ENCODE results near the gene F2RL3.

The F2RL3 gene

DNA sequence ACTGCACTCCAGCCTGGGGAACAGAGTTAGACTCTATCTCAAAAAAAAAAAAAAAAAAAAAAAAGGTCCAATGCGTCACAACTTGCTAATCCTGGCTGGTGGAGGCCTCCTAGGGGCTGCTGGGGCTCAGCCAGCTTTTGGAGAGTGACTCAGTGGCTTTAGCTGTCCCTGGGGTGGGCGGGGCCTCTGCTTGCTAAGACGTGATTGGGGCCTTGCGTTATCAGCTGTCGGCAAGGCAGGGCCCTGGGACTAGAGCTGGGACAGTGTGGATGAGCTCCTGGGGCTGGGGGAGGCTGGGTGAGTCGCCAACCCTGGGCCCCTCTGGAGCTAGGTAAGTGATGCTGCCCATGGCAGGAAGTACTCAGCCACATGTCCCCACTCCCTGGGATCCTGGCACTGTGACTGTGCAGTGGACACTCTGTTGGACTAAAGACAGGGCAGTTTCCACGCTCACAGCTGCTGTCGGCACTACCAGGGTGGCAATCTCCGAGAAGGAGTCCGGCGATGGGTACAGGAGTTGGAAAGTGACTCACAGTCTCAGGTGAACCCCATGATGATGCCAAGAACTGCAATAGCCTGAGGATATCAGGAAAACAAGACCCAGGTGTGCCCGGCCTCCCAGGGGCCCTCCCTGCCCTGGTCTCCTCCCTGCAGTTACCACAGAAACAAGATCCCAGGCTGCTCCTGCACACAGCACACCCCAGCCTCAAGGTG lies 32.2 kb downstream of the F2RL3 start:
- CTCF ChIA-PET = interaction anchor here (0.6 to 1.1 kb wide), 2 partner anchors 132 to 1030 kb away, joined by 3 read pairs; no protein-coding TSS in a partner anchor
- peak overlapping the region; percentile 74 for H3K27ac ChIP-seq
- TF ChIP-seq, protein P1, sequence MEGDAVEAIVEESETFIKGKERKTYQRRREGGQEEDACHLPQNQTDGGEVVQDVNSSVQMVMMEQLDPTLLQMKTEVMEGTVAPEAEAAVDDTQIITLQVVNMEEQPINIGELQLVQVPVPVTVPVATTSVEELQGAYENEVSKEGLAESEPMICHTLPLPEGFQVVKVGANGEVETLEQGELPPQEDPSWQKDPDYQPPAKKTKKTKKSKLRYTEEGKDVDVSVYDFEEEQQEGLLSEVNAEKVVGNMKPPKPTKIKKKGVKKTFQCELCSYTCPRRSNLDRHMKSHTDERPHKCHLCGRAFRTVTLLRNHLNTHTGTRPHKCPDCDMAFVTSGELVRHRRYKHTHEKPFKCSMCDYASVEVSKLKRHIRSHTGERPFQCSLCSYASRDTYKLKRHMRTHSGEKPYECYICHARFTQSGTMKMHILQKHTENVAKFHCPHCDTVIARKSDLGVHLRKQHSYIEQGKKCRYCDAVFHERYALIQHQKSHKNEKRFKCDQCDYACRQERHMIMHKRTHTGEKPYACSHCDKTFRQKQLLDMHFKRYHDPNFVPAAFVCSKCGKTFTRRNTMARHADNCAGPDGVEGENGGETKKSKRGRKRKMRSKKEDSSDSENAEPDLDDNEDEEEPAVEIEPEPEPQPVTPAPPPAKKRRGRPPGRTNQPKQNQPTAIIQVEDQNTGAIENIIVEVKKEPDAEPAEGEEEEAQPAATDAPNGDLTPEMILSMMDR (conservative IDR thresholded peaks at IDR 0.05; ENCODE audit: low read depth) = no peak
- POLR2A ChIA-PET (ENCODE audit: low non-redundant PET) = no interaction called here
- DNase-seq (ENCODE audit: low spot score) = peak; percentile 89

DNA sequence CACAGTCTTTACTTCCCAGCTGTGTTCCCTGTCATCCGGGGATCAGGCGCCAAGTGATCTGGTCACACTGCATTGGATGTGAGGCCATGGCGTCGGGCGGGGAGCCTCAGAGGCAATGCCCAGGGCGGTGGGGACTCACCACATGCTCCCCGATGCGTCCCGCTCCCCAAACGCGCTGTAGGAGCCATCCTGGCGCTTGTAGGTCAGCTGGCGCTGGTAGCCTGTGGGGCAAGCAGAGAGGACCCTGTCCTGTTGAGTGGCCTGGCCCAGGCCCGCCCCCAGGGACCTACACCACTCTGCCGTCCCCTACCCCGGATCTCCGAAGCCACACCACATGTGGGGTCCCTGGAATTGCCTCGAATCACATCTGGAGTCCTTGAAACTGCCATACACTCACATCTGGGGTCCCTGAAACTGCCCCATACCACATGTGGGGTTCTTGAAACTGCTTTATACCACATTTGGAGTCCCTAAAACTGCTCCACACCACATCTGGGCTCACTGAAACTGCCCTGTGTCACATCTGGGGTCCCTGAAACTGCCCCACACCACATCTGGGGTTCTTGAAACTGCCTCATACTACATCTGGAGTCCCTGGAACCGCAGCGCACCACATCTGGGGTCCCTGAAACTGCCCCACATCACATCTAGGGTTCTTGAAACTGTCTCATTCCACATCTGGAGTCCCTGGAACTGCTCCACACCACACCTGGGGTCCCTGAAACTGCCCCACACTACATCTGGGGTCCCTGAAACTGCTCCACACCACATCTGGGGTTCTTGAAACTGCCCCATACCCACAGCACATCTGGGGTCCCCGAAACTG lies 33.2 kb downstream of the F2RL3 start:
- peak overlapping the region; percentile 74 for H3K27ac ChIP-seq
- TF ChIP-seq, protein P1 (conservative IDR thresholded peaks at IDR 0.05; ENCODE audit: low read depth) = no peak
- ChIA-PET POLR2A (ENCODE audit: low non-redundant PET) (no interaction called here), CTCF (interaction anchor here (0.6 to 1.1 kb wide), 2 partner anchors 131 to 1029 kb away, joined by 3 read pairs; no protein-coding TSS in a partner anchor)
- no peak for DNase-seq (ENCODE audit: low spot score)

DNA sequence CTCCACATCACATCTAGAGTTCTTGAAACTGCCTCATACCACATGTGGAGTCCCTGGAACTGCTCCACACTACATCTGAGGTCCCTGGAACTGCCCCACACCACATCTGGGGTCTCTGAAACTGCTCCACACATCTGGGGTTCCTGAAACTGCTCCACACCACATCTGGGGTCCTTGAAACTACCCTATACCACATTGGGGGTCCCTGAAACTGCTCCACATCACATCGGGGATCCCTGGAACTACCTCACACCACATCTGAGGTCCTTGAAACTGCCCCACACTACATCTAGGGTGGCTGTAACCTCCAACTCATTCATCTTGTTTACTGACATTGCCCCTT lies 33.8 kb downstream of the F2RL3 start:
- TF ChIP-seq, protein P1 (conservative IDR thresholded peaks at IDR 0.05; ENCODE audit: low read depth) = no peak
- POLR2A ChIA-PET (ENCODE audit: low non-redundant PET) = no interaction called here
- CTCF ChIA-PET = no interaction called here
- DNase-seq (ENCODE audit: low spot score) = no peak
- H3K27ac ChIP-seq = no peak overlapping the region

DNA sequence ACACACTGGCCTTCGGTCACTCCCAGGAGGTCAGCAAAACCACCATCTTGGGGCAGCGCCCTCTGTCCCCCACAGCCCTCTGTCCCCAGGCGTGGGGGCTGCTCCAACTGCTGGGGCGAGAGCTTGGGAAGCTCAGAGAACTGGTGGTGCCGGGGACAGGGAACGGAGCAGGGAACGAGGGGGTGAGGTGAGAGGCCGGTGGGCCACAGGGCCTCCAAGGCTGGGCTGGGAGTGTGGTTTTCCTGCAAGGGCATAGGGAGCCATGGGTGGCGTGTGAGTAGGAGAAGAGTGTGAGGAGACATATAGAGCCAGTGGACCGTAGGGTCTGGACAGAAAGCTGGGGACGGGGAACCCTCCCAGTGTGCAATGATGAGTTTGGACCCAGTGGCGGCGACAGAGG lies 34.1 kb downstream of the F2RL3 start:
- POLR2A ChIA-PET (ENCODE audit: low non-redundant PET) = no interaction called here
- no peak for DNase-seq (ENCODE audit: low spot score)
- TF ChIP-seq, protein P1 (conservative IDR thresholded peaks at IDR 0.05; ENCODE audit: low read depth) = no peak
- CTCF ChIA-PET = no interaction called here
- no peak overlapping the region for H3K27ac ChIP-seq

DNA sequence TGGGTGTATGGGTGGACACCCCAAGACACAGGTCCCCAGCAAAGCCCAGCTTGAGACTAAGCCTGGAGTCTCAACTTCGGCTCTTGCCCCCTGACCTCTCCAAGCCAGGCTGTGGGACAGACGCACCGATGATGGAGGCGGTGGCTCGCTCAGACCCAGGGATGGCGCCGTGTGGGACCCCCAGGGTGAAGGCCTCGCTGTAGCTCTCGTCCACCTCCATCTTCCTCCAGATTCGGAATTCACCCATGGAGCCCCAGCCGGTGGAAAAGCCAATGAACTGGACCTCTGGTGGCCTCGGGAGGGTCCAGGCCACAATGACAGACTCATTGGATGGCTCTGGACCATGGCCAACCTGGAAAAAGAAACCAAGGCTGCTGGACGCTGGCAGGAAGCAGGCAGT lies 39.1 kb downstream of the F2RL3 start:
- DNase-seq (ENCODE audit: low spot score) = no peak
- no peak overlapping the region for H3K27ac ChIP-seq
- ChIA-PET POLR2A (ENCODE audit: low non-redundant PET) (no interaction called here), CTCF (no interaction called here)
- TF ChIP-seq, protein P1 (conservative IDR thresholded peaks at IDR 0.05; ENCODE audit: low read depth) = no peak

DNA sequence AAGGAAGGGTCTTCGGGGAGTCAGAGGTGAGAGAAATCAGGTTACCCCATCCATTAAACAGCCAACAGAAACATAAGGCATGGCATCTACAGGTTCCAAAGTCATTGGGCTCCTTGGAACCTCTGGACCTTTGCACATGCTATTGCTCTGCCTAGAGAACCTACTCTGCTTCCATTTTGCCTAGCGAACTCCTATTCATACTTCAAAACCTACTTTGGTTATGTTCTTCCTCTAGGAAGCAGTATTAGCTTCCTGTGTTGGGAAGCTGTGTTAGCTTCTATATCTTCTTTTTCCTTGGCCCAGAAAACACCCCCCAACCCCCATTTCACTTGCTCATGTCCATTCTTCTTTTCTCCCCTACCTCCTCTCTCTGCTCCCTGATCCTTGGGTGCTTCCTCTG lies 39.6 kb downstream of the F2RL3 start:
- CTCF ChIA-PET = no interaction called here

More for the DNA sequence above, 39.6 kb downstream of the F2RL3 start:
- POLR2A ChIA-PET (ENCODE audit: low non-redundant PET) = no interaction called here
- TF ChIP-seq, protein P1 (conservative IDR thresholded peaks at IDR 0.05; ENCODE audit: low read depth) = no peak
- H3K27ac ChIP-seq = no peak overlapping the region
- no peak for DNase-seq (ENCODE audit: low spot score)

All from RWPE1 (cell line).